GM12878 (cell line): ENCODE measurements around the gene ARMC3.

Source experiments
- ATF7 ChIP-seq: fragments of 450-650 bp; IDR thresholded peaks from 2 replicates; pipeline ENCODE4 v1.6.1; 2016; ENCODE audit warnings: low read depth, mild to moderate bottlenecking
- CTCF ChIP-seq, 3 experiments: IDR thresholded peaks in 2 of 3; conservative IDR thresholded peaks in 1 of 3; 2 replicates each; pipeline ENCODE4 v1.5.1; 2011; ENCODE audit warnings: low read depth in 3 of 3, low read length in 3 of 3, mild to moderate bottlenecking in 3 of 3, control low read depth in 2 of 3, moderate library complexity in 2 of 3, inconsistent platforms in 1 of 3, mixed read lengths in 1 of 3; ENCODE audit not compliant: control insufficient read depth in 2 of 3, insufficient read depth in 1 of 3; ENCODE audit errors: extremely low read depth in 1 of 3
- EZH2 ChIP-seq: IDR thresholded peaks from 2 replicates; pipeline ENCODE4 v1.6.1; 2012; ENCODE audit warnings: low read depth, mild to moderate bottlenecking, control low read depth, inconsistent platforms, low read length, borderline replicate concordance; ENCODE audit not compliant: control insufficient read depth
- FOXM1 ChIP-seq: IDR thresholded peaks from 2 replicates; pipeline ENCODE4 v1.6.1; 2012; ENCODE audit warnings: low read depth, mild to moderate bottlenecking, inconsistent platforms, low read length, moderate library complexity
- JUND ChIP-seq: IDR thresholded peaks from 2 replicates; pipeline ENCODE4 v1.6.1; 2012; ENCODE audit warnings: low read depth, mild to moderate bottlenecking, low read length, improper control_type of control experiment, moderate library complexity
- KDM1A ChIP-seq: fragments of 200-600 bp; sonication (generic); IDR thresholded peaks from 2 replicates; pipeline ENCODE4 v1.6.1; 2016; ENCODE audit warnings: borderline replicate concordance
- POLR2AphosphoS5 ChIP-seq: IDR thresholded peaks from 2 replicates; pipeline ENCODE4 v1.6.1; 2011; ENCODE audit warnings: mild to moderate bottlenecking, low read length, inconsistent platforms
- RFX5 ChIP-seq: IDR thresholded peaks from 2 replicates; pipeline ENCODE4 v1.6.1; 2011; ENCODE audit warnings: low read depth, low read length, improper control_type of control experiment
- TAF1 ChIP-seq: IDR thresholded peaks from 2 replicates; pipeline ENCODE4 v1.6.1; 2011; ENCODE audit warnings: mild to moderate bottlenecking, low read depth, low read length, borderline replicate concordance
- ZBTB40 ChIP-seq: fragments of 450-650 bp; IDR thresholded peaks from 2 replicates; pipeline ENCODE4 v1.6.1; 2016; ENCODE audit warnings: mild to moderate bottlenecking, moderate library complexity, borderline replicate concordance
- ZNF384 ChIP-seq: IDR thresholded peaks from 2 replicates; pipeline ENCODE4 v1.6.1; 2012; ENCODE audit warnings: low read depth, mild to moderate bottlenecking, low read length, improper control_type of control experiment, borderline replicate concordance
- TF ChIP-seq, protein P1 (sequence below): fragments of 450-650 bp; IDR thresholded peaks from 2 replicates; pipeline ENCODE4 v1.6.1; 2017; ENCODE audit warnings: antibody characterized with exemption, mild to moderate bottlenecking, moderate library complexity

DNA sequence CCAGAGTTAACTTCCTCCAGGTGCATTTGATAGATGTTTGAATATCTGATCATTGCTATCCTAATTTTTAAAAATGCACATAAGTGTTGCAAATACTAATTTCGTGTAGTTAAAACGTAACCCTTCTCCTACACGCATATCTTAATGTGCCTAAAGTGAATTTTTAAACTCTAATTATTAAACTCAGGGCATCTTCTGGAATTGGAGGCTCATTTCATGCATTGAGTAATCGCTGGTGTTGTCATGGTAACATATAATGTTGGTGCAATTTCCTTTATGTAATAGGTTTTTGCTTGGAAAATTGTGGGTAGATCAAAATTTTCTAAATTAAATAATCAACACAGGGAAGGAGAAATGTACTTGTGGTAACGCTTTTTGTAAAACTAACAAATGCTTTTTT is 56.2 kb downstream of the ARMC3 start:
- TF ChIP-seq ZNF384 = no peak
- TF ChIP-seq TAF1 = no peak
- TF ChIP-seq, protein P1, sequence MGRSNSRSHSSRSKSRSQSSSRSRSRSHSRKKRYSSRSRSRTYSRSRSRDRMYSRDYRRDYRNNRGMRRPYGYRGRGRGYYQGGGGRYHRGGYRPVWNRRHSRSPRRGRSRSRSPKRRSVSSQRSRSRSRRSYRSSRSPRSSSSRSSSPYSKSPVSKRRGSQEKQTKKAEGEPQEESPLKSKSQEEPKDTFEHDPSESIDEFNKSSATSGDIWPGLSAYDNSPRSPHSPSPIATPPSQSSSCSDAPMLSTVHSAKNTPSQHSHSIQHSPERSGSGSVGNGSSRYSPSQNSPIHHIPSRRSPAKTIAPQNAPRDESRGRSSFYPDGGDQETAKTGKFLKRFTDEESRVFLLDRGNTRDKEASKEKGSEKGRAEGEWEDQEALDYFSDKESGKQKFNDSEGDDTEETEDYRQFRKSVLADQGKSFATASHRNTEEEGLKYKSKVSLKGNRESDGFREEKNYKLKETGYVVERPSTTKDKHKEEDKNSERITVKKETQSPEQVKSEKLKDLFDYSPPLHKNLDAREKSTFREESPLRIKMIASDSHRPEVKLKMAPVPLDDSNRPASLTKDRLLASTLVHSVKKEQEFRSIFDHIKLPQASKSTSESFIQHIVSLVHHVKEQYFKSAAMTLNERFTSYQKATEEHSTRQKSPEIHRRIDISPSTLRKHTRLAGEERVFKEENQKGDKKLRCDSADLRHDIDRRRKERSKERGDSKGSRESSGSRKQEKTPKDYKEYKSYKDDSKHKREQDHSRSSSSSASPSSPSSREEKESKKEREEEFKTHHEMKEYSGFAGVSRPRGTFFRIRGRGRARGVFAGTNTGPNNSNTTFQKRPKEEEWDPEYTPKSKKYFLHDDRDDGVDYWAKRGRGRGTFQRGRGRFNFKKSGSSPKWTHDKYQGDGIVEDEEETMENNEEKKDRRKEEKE = no peak
- no peak for TF ChIP-seq ATF7
- TF ChIP-seq CTCF (IDR thresholded peaks at IDR 0.05 in 2 of 3, conservative IDR thresholded peaks at IDR 0.05 in 1 of 3; ENCODE audit: control insufficient read depth in 2 of 3, extremely low read depth in 1 of 3, insufficient read depth in 1 of 3, low read depth in 3 of 3, low read length in 3 of 3) = no peak
- no peak for TF ChIP-seq JUND
- no peak for TF ChIP-seq ZBTB40
- TF ChIP-seq RFX5 = no peak
- TF ChIP-seq EZH2 = no peak
- no peak for TF ChIP-seq KDM1A
- TF ChIP-seq POLR2AphosphoS5 = no peak
- no peak for TF ChIP-seq FOXM1
